HepG2 (cell line): Measurements from ENCODE around the gene OTUB2. TPM values are rescaled to one million over a fixed set of nuclear protein-coding genes. Genes with fewer than 3 reads are reported as not detected.

Experiments
- HINFP ChIP-seq: sonication (generic); formaldehyde crosslinking; IDR thresholded peaks from 2 replicates; pipeline ENCODE4 v1.4.0; 2020; ENCODE audit warnings: low read depth, mild to moderate bottlenecking, missing genetic modification reagents
- KAT7 ChIP-seq: IDR thresholded peaks from 2 replicates; pipeline ENCODE4 v1.6.1; 2018; ENCODE audit warnings: borderline replicate concordance, missing compliant biosample characterization
- PRDM10 ChIP-seq: sonication (generic); formaldehyde crosslinking; IDR thresholded peaks from 2 replicates; pipeline ENCODE4 v1.4.0; 2020; ENCODE audit warnings: low read depth, missing genetic modification reagents
- TAF1 ChIP-seq: sonication (generic); formaldehyde crosslinking; IDR thresholded peaks from 2 replicates; pipeline ENCODE4 v1.4.0; 2020; ENCODE audit warnings: missing genetic modification reagents
- ZNF318 ChIP-seq: sonication (generic); formaldehyde crosslinking; IDR thresholded peaks from 2 replicates; pipeline ENCODE4 v1.4.0; 2020; ENCODE audit warnings: mild to moderate bottlenecking, missing genetic modification reagents
- polyA plus RNA-seq, 8 experiments: library from polyadenylated mRNA; depleted of rRNA in 3 of 8; stranded (reverse) in 7 of 8; unstranded in 1 of 8; fragments of >200 nt; fragmentation: Illumina TruSeq in 4 of 8; extraction: Trizol in 4 of 8; gene quantifications; 2 replicates each; pipeline versions ENCODE4 v1.2.1 to v1.2.3, GENCODE V29; 2011 to 2016; ENCODE audit warnings: low read depth in 4 of 8, missing spikeins in 1 of 8, mixed read lengths in 1 of 8; ENCODE audit not compliant: insufficient read depth in 1 of 8
- total RNA-seq, 5 experiments: library from RNA; depleted of rRNA; stranded (reverse); fragments of >200 nt; fragmentation: Illumina TruSeq; extraction: Trizol; gene quantifications; 2 replicates each; pipeline ENCODE4 v1.2.3, GENCODE V29; 2016; ENCODE audit warnings: low read depth in 1 of 5

The OTUB2 gene
- total and polyA plus RNA-seq, 2 of the 13 experiments (the other 11 are each of a cell fraction or from before 2014, with no cell fraction given), result 2.2 to 2.4 TPM

- TF ChIP-seq PRDM10 (CRISPR knock-in tag) (no peak), HINFP (0 out of 2 replicates have a peak, but pooled peaks have one; percentile 33), KAT7 (0 out of 2 replicates have a peak, but pooled peaks have one; percentile 12), TAF1 (CRISPR knock-in tag) (0 out of 2 replicates have a peak, but pooled peaks have one; percentile 20), ZNF318 (CRISPR knock-in tag) (peak; percentile 74; the same call in 1 of the 2 replicates)
These were observed 4.6 kb upstream of the OTUB2 start (continued) for GRCh38 chr14:94021416-94022157.
